HG03039 (cell line): ENCODE data around the gene NR3C2.
A peak's percentile ranks its signal among the peaks of the same experiment; 100 is the strongest.

Experiments
- ATAC-seq: cut with Tn5 transposase; IDR thresholded peaks from one replicate; pipeline ENCODE4 v1.9.1; 2021; ENCODE audit warnings: mild to moderate bottlenecking, moderate library complexity; ENCODE audit not compliant: unreplicated experiment

Gene NR3C2

DNA sequence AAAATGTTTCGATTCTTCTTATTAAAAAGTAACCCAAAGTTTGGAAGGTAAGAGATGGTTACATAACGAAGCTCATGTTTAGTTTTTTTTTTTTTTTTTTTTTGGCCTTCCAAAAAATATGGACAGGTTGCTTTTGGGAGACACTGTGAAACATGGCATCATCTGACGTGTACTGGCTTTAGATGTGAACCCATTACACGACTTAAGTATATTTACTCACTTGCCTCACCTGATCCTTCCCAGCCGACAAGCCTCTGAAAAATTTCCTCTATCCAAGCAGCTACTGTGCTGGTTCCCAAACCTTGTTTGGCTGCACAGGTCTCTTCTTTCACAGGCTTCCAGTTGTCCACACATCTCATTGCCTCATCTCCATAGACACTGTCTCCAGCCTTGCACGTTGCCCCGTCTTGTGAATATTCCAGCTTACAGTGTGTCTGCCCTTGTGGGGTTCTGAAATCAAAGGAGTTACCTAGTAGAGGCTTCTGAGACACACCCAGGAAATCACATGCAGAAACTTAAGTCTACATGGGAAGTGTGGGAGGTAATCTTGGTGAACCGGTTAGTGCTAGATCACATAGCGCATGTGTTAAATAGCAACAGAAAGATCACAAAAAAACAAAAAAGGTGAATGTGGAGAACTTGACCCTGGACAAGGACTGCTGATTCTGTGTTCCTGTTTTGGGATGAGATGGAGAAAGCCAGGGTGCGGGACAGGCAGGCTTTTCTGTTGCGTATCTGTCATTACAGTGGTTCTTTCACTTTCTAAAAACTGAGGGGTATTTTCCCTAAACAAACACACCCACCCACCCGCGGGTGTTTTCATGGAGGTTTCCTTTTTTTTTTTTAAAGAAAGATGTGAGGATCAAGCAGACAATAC is 381.7 kb downstream of the NR3C2 start:
- no peak for ATAC-seq

- no peak for ATAC-seq
Observed at GRCh38 chr4:148059617-148060180, 382.5 kb downstream of the NR3C2 start.

DNA sequence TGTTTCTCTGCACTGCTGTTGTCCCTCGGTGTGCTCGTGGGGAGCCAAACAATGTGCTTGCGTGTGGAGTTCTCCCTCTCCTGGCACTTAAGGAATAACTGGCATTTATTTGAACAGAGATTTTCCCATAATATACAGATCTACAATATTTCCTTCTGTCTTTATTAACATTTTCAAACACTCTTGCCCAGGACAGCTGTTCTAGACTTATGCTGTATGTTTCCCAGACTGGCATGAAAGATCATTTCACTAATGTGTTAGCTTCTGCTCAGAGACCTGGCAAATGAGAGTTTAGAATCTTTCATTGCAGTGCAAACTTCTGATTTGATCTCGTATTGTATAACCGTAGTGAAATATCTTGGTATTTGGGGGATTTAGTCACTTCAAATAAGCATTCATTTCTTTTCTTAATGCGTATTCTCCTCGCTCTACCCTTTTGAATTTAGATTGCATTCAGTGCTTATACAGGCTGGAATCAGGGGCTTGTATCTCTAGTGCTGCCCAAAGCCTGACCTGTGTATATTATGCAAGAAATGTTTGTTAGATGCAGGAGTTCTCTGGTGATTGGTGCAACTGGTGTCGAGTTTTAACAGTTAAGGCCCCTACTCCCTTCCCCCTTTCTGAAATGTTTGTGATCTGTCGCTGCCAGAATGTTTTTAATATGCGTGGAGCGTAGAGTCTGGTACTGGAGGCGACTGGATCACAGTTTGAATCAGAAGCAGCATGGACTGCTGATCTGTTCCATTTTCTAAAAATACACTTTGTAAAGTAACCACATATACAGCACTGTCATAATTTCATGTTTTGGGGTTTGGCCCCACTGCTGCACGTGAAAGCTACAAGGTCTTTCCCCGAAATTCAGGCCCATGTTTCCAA is 384.0 kb downstream of the NR3C2 start:
- ATAC-seq: no peak

DNA sequence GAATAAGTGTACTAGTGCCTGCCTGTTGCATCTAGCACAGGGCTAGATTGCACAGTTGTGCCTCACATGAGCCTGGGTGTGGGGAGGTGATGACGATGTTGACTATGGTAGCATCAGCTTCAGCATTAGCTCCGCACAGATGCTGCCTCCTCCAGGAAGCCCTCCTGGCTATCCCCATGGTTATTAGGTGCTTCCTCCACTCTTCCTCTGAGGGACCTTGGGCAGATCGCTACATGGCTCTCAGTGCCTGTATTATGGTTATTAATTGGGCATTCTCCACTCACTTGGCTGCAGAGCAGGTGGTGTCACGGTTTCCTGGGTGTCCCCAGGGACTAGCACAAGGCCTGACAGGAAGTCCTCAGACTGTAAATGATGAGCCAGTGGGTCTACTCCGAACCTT is 384.7 kb downstream of the NR3C2 start:
- peak; percentile 21 for ATAC-seq

GRCh38 chr4:148056879-148057278 is 385.3 kb downstream of the NR3C2 start:
- ATAC-seq: peak; percentile 85

DNA sequence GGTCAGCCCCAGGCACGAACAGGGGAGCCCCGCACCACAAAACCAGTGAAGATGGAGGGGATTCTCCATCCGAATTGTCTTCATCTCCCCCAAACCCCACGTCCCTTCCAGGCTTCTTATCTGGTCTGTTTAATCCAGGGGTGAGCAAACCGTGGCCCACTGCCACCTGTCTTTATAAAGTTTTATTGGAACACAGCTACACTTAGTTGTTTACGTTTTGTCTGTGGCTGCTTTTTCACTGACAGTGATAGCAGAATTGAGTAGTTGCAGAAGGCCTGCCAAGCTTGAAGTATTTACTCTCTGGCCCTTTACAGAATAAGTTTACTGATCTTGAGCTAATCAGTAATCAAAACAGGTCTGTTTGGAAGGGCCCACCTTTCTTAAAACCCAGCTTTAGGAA is 386.4 kb downstream of the NR3C2 start:
- ATAC-seq: no peak

GRCh38 chr4:148054275-148054674 is 387.9 kb downstream of the NR3C2 start:
- no peak for ATAC-seq

DNA sequence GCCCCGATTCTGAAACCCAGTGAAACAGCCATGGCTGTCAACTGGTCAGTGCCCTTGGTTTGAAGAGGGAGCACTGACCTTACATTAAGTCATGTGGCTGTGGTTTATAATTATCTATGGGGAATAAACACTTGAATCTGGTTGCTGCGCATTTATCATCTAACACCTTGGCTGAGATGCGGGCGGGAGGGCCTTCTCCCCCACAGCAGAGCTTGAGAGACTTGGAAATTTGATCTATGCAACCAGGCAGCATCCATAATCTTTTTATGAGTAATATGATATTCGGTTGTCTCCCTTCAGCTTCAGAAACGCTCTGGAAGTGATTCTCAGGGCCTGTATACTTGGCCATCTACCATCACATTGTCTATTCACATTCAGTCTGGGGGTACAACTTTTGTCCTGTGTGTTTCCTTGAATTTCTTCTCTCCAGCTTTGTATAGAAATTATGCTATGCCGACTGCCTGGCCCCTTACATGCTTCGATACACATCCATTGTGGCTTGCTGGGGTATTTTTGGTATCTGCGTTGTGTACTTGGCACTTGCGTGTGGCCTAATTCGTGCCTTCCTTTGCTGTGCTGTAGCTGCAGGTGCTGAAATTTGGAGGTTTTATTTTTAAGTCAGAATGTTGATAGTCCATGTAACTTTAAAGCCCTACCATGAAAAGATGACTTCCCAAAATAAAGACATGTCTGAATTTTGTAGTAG is 388.8 kb downstream of the NR3C2 start:
- no peak for ATAC-seq

- no peak for ATAC-seq
Observed at GRCh38 chr4:148052448-148052847, 389.8 kb downstream of the NR3C2 start.

DNA sequence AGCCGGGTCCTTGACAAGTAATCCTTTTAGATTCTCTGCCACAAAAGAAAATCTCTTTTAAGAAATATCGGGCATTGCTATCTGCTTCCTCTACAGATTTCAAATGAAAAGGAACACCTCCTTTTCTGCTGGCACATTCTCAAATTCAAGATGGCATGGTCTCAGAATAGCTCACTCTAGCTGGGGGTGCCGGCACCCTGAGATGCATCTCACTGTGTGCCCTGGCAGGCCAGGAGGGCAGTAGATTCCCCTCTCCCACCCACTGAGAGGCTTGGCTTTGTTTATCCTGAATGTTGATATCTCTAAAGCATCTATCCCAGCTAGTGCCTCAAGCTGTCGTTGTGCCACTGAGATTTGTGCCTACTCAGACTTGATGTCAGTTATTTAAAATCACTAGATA is 390.8 kb downstream of the NR3C2 start:
- no peak for ATAC-seq

DNA sequence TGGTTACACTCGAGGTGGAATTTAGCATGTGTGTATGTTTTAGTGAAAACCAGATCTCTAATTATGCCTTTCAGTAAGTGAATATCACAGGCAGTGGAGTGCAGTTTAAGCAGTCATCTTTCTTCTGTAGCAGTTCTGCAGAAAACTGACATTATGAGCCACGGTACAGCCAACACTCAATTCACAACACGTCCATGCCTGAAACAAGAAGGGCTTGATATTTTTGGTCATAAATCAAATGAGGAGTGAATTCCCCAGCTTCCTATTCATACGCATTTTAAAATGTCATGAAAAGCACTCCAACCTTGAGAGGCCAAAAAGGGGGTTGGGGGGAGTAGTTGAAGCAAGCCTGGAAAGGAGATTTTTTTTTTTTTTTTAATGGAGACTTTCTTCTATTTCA is 393.6 kb downstream of the NR3C2 start:
- no peak for ATAC-seq

GRCh38 chr4:148044912-148045352 is 397.3 kb downstream of the NR3C2 start:
- ATAC-seq: peak; percentile 86

DNA sequence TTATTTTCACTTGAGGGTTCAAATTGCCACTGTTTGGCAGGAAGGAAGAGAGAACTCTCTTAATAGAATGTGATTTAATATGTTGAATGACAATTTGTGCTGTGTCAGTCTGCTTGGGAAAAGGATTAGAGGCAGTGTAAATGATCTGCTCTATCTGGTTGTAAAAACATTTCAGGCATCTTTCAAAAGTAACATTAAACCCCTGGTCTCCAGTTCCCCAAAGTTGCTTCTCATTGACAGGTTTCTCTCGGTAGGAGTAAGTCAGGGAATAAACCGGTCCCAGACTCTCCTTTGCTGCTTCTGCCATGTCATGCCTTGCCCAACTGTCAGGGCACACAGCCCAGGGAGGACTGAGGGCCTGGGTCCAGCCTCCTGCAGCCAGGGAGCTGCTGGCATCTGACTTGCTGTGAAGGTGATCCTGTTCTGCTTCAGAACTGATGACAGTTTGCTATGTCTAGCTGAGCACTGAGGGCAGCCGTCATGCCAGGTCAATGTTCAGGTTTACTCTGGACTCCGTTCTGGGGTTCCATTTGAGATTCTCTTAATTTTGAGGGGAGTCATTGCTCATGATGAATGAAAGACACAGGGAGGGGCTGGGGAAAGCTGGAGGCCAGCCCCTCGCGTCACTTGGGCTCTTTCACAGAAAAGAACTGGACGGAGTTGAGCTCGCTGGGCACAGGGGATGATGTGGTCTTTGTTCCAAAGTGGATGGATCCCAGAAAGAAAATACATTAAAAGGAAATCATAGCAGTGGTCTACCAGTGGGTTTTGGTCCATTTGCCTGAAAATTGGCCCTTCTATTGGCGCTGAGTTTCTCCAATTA is 397.9 kb downstream of the NR3C2 start:
- ATAC-seq: no peak

GRCh38 chr4:148041606-148042329 is 400.4 kb downstream of the NR3C2 start:
- no peak for ATAC-seq

DNA sequence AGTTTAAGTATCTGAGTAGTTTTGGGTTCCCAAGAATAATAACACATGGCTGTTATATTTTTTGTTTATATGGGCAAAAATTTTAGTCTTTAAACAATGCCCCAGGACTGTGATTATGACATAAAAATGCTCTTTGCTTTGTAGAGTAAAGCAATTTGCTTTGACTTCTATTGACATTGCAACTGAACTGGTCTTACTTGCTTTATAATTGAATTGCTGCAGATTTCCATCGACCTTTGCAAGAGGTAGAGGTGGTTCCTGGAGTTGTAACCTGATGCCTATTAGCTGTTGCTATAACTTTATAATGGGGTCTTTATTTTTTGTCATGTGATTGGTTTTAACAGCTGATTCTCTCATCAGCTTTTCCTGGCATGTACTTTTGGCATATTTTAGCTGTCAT is 407.4 kb downstream of the NR3C2 start:
- ATAC-seq: no peak

- ATAC-seq: no peak
Observed at GRCh38 chr4:148030193-148030873, 411.9 kb downstream of the NR3C2 start.

DNA sequence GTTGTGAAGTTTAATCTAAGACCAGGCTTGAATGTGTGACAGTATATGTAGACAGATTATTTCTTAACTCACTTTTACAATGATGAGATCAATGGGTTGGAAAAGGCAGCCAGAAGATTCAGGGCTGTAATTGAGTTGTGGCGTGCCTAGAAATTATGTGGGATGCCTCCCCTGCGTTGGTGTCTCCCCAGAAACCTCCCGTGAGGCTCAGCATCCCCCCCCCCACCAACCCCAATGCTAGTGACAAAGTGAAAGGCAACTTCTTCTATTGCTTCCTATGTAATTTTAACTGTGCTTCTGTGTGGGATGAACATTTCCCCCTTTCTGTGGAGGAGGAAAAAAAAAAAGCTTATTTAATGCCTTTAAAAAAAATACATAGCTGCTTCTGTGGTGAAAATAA is 412.4 kb downstream of the NR3C2 start:
- no peak for ATAC-seq
